Epithelial cell of prostate (primary cell): ENCODE data around the gene PHF23.
"Not testable (repeated sequence)": the region's sequence is repeated elsewhere in the genome, so short reads cannot be mapped to it uniquely, and the experiment has no call there.

ENCODE experiments used
- DNase-seq: peaks from one replicate; pipeline ENCODE4 v3.0.0-alpha.2; 2011; ENCODE audit warnings: low read depth, low spot score
- H3K27ac ChIP-seq: fragments of 450-650 bp; 2 replicates; pipeline ENCODE4 v1.5.1; 2017; ENCODE audit warnings: mild to moderate bottlenecking

The PHF23 gene

GRCh38 chr17:7259555-7259889 is 20.3 kb upstream of the PHF23 start:
- H3K27ac ChIP-seq: peak overlapping the region; percentile 99
- no peak for DNase-seq

GRCh38 chr17:7258731-7259554 is 19.7 kb upstream of the PHF23 start:
- H3K27ac ChIP-seq: peak overlapping the region; percentile 99
- DNase-seq: peak; percentile 77

GRCh38 chr17:7256766-7257456 is 17.7 kb upstream of the PHF23 start:
- no peak for DNase-seq
- H3K27ac ChIP-seq: peak overlapping the region; percentile 99

GRCh38 chr17:7254511-7254910 is 15.3 kb upstream of the PHF23 start:
- no peak for DNase-seq
- peak overlapping the region; percentile 98 for H3K27ac ChIP-seq

GRCh38 chr17:7253082-7253481 is 13.8 kb upstream of the PHF23 start:
- DNase-seq: no peak
- H3K27ac ChIP-seq: peak overlapping the region; percentile 98

- peak; percentile 76 for DNase-seq
- H3K27ac ChIP-seq: peak within 1 kb of the TSS; percentile 98
Measured at GRCh38 chr17:7252176-7253043, 13.2 kb upstream of the PHF23 start, which contains the start of gene ELP5. ELP5 (plus strand) TSS chr17:7252215; CDS start chr17:7252551, 336 bp downstream.

GRCh38 chr17:7251661-7252175 is 12.5 kb upstream of the PHF23 start, which contains the start of gene CTDNEP1:
CTDNEP1 (minus strand) TSS chr17:7251734; CDS start chr17:7251296, 438 bp downstream.
- peak; percentile 96 for DNase-seq
- H3K27ac ChIP-seq: peak within 1 kb of the TSS; percentile 98

GRCh38 chr17:7250695-7251627 is 11.7 kb upstream of the PHF23 start:
- no peak for DNase-seq
- peak overlapping the region; percentile 98 for H3K27ac ChIP-seq

GRCh38 chr17:7249830-7250229 is 10.6 kb upstream of the PHF23 start:
- no peak overlapping the region for H3K27ac ChIP-seq
- no peak for DNase-seq

- H3K27ac ChIP-seq: no peak overlapping the region
Measured at GRCh38 chr17:7249214-7249613, 10.0 kb upstream of the PHF23 start.

GRCh38 chr17:7248796-7249195 is 9.5 kb upstream of the PHF23 start:
- H3K27ac ChIP-seq: no peak overlapping the region
- no peak for DNase-seq

More at GRCh38 chr17:7249214-7249613, 10.0 kb upstream of the PHF23 start:
- DNase-seq: no peak

- no peak overlapping the region for H3K27ac ChIP-seq
- no peak for DNase-seq
Measured at GRCh38 chr17:7246779-7247178, 7.5 kb upstream of the PHF23 start.

GRCh38 chr17:7243838-7244237 is 4.6 kb upstream of the PHF23 start:
- DNase-seq: not testable (repeated sequence)
- peak overlapping the region; percentile 98 for H3K27ac ChIP-seq

GRCh38 chr17:7243453-7243729 is 4.1 kb upstream of the PHF23 start:
- H3K27ac ChIP-seq: peak overlapping the region; percentile 98
- no peak for DNase-seq

- peak; percentile 80 for DNase-seq
- H3K27ac ChIP-seq: peak overlapping the region; percentile 98
Measured at GRCh38 chr17:7242717-7243452, 3.6 kb upstream of the PHF23 start.

- H3K27ac ChIP-seq: peak within 1 kb of the TSS; percentile 98
- DNase-seq: peak; percentile 60
Measured at GRCh38 chr17:7241783-7242716, 2.8 kb upstream of the PHF23 start, which contains the start of gene GABARAP. GABARAP (minus strand) TSS chr17:7242449; CDS start chr17:7242330, 119 bp downstream.

GRCh38 chr17:7241090-7241733 is 2.0 kb upstream of the PHF23 start:
- H3K27ac ChIP-seq: peak overlapping the region; percentile 98
- DNase-seq: no peak
